ENCODE data around the gene BIRC6. TPM values are rescaled to one million over a fixed set of nuclear protein-coding genes. Genes with fewer than 3 reads are reported as not detected.

BIRC6 gene
- total RNA-seq, 1 donor from 2014 or later = 73.0 TPM

DNA sequence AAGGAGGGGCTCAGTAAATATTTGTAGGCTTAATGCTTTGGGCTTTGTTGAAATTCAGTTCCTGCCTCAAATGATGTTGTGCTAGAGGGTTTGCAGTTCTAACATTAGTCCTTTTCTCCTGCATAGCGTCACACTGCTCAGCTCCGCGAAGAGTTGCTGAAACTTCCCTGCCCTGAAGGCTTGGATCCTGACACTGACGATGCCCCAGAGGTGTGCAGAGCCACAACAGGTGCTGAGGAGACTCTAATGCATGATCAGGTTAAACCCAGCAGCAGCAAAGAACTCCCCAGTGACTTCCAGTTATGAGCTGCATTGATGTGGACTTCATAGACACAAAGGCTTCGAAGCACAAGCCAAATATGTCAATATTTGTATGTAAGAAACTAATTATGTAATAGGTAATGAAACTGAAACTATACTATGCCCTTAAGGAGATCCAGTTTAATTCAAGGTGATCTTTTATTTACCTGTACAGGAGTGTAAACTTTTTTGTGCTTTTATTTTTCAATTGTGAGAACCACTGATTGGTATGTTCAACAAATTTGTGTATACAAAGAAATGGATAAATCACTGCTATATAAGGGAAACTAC lies 260.9 kb downstream of the BIRC6 start:
- H3K36me3 ChIP-seq (ENCODE audit: control insufficient read depth, insufficient read depth, low read length) = peaks cover 4% of the 10 kb centered on the region
- TF ChIP-seq, protein P1, sequence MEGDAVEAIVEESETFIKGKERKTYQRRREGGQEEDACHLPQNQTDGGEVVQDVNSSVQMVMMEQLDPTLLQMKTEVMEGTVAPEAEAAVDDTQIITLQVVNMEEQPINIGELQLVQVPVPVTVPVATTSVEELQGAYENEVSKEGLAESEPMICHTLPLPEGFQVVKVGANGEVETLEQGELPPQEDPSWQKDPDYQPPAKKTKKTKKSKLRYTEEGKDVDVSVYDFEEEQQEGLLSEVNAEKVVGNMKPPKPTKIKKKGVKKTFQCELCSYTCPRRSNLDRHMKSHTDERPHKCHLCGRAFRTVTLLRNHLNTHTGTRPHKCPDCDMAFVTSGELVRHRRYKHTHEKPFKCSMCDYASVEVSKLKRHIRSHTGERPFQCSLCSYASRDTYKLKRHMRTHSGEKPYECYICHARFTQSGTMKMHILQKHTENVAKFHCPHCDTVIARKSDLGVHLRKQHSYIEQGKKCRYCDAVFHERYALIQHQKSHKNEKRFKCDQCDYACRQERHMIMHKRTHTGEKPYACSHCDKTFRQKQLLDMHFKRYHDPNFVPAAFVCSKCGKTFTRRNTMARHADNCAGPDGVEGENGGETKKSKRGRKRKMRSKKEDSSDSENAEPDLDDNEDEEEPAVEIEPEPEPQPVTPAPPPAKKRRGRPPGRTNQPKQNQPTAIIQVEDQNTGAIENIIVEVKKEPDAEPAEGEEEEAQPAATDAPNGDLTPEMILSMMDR (IDR thresholded peaks at IDR 0.05; ENCODE audit: insufficient read depth, low read length, poor library complexity, severe bottlenecking) = no peak
- H3K27me3 ChIP-seq (ENCODE audit: control insufficient read depth, insufficient read depth, low read length) = no peaks in the 10 kb centered on the region
- H3K4me3 ChIP-seq (ENCODE audit: low read depth, low read length) = no peak overlapping the region
- no peak for DNase-seq (ENCODE audit: low read depth)

DNA sequence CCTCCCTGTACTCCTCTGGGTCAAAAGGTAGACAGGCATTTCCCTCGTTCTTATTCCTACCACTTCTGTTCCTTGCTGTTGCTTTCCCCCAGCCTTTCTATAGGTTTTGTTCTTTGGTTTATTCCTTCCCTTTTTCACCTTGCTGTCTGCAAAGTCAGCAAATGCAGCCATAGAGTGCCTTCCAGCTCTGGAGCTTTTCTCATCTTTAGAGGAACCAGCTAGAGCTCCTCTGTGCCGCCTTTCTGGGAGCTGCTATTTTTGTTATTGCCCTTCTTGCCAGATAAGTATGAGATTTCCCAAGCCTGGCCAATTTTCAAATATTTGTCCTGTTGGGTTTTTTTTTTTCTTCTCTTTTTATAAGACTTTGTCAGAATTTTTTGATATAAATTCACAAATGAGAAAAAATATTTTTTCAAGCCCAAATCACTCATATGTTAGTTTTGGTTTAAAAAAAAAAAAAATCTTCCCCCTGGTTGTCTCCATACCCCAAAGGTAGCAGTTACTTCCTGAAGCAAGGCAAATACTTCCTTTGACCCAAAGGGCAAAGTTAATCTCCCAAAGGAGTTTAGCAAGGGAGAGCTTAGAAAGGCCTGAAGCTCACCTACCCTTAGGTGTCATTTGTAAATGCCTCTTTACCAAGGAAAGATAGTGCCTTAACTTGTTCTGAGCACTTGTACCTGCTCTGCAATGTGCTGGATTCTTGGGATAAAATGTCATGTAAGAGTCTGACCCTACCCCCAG lies 265.9 kb downstream of the BIRC6 start:
- DNase-seq (ENCODE audit: low read depth) = no peak
- Histone ChIP-seq H3K4me3 (ENCODE audit: low read depth, low read length) (no peak overlapping the region), H3K36me3 (ENCODE audit: control insufficient read depth, insufficient read depth, low read length) (no peaks in the 10 kb centered on the region), H3K27me3 (ENCODE audit: control insufficient read depth, insufficient read depth, low read length) (no peaks in the 10 kb centered on the region)
- TF ChIP-seq, protein P1 (IDR thresholded peaks at IDR 0.05; ENCODE audit: insufficient read depth, low read length, poor library complexity, severe bottlenecking) = no peak

DNA sequence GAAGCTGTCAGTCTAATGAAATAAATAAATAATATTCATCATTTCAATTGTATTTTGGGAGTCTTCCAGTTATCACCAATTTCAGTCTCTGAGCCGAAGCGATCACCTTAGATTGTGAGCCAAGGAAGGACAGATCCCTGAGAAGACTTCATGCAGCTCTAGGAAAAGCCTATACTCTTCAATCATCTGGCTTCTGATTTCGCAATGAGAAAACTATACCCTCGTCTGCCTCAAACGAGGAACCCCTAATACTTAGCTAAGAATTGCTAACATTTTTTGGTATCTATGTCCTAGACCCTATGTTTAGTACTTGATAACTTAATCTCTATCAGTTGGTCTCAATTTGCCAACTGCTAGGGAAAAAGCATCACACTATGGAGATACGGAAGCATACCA lies 266.5 kb downstream of the BIRC6 start:
- TF ChIP-seq, protein P1 (IDR thresholded peaks at IDR 0.05; ENCODE audit: insufficient read depth, low read length, poor library complexity, severe bottlenecking) = no peak
- H3K4me3 ChIP-seq (ENCODE audit: low read depth, low read length) = no peak overlapping the region
- H3K27me3 ChIP-seq (ENCODE audit: control insufficient read depth, insufficient read depth, low read length) = no peaks in the 10 kb centered on the region
- DNase-seq (ENCODE audit: low read depth) = no peak
- H3K36me3 ChIP-seq (ENCODE audit: control insufficient read depth, insufficient read depth, low read length) = no peaks in the 10 kb centered on the region

DNA sequence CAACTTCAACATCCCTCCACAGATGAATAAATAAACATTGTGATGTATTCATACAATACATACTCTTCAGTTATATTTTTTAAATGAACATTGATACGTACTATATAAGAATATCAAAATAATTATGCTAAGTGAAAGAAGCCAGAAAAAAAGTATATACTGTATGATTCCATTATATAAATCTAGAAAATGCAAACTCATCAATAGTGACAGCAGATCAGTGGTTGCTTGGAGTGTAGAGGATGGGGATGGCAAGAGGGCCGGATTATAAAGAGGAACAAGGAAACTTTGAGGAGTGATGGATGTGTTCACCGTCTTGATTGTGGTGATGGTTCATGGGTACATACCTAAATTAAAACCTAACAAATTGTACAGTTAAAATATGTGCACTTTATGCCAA lies 268.0 kb downstream of the BIRC6 start:
- TF ChIP-seq, protein P1 (IDR thresholded peaks at IDR 0.05; ENCODE audit: insufficient read depth, low read length, poor library complexity, severe bottlenecking) = no peak

DNA sequence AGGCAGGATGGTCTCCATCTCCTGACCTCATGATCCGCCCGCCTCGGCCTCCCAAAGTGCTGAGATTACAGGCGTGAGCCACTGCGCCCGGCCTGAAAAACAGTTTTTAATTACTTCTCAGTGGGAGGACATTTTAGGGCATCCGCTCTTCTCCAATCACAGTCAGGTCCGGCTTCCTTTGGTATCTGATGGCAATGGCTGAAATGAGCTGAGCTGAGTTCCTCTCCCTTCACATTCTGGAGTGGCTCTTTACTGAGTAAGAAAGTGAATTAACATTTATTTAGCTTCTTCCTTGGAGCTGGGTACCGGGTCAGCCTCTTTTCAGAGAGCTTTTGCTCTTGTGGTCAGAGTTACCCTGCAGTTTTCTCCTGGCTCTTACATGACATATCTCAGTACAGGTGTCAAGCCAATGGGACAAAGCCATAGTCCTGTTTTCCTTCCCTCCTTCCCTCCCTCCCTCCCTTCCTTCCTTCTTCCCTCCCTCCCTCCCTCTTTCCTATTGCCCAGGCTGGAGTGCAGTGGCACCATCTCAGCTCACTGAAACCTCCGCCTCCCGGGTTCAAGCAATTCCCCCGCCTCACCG lies 269.9 kb downstream of the BIRC6 start:
- no peak for DNase-seq (ENCODE audit: low read depth)
- H3K36me3 ChIP-seq (ENCODE audit: control insufficient read depth, insufficient read depth, low read length) = no peaks in the 10 kb centered on the region
- TF ChIP-seq, protein P1 (IDR thresholded peaks at IDR 0.05; ENCODE audit: insufficient read depth, low read length, poor library complexity, severe bottlenecking) = no peak
- no peaks in the 10 kb centered on the region for H3K27me3 ChIP-seq (ENCODE audit: control insufficient read depth, insufficient read depth, low read length)
- H3K4me3 ChIP-seq (ENCODE audit: low read depth, low read length) = no peak overlapping the region

More for the DNA sequence above, 268.0 kb downstream of the BIRC6 start:
- no peaks in the 10 kb centered on the region for H3K27me3 ChIP-seq (ENCODE audit: control insufficient read depth, insufficient read depth, low read length)
- no peak for DNase-seq (ENCODE audit: low read depth)
- no peaks in the 10 kb centered on the region for H3K36me3 ChIP-seq (ENCODE audit: control insufficient read depth, insufficient read depth, low read length)
- H3K4me3 ChIP-seq (ENCODE audit: low read depth, low read length) = no peak overlapping the region
